Neutrophil (primary cell): ENCODE results near the gene TMCC2.

ENCODE experiments used
- H3K27ac ChIP-seq: fragments of 200-600 bp; sonication (generic); 2 replicates; pipeline ENCODE4 v1.5.1; 2016; ENCODE audit warnings: mild to moderate bottlenecking, moderate library complexity
- H3K27me3 ChIP-seq: fragments of 200-600 bp; sonication (generic); 2 replicates; pipeline ENCODE4 v1.6.0; 2016; ENCODE audit warnings: mild to moderate bottlenecking
- H3K36me3 ChIP-seq: fragments of 200-600 bp; sonication (generic); 2 replicates; pipeline ENCODE4 v1.5.1; 2017
- H3K4me1 ChIP-seq, 2 experiments: fragments of 200-600 bp in 1 of 2; sonication (generic) in 1 of 2; 1 replicate in 1 of 2; 2 replicates in 1 of 2; pipeline versions ENCODE4 v1.5.1 to v1.6.1; 2013 to 2016; ENCODE audit warnings: low read depth in 1 of 2, low read length in 1 of 2, mild to moderate bottlenecking in 1 of 2, moderate library complexity in 1 of 2; ENCODE audit not compliant: control insufficient read depth in 1 of 2, insufficient read depth in 1 of 2
- H3K4me3 ChIP-seq, 2 experiments: fragments of 200-600 bp in 1 of 2; sonication (generic) in 1 of 2; 1 replicate in 1 of 2; 2 replicates in 1 of 2; pipeline ENCODE4 v1.5.1; 2013 to 2016; ENCODE audit warnings: low read depth in 1 of 2, low read length in 1 of 2, mild to moderate bottlenecking in 1 of 2, moderate library complexity in 1 of 2
- H3K9me3 ChIP-seq: fragments of 200-600 bp; sonication (generic); 2 replicates; pipeline ENCODE4 v1.5.1; 2016
- TF ChIP-seq, protein P1 (sequence below): fragments of 200-600 bp; sonication (generic); IDR thresholded peaks from 2 replicates; pipeline ENCODE4 v1.5.1; 2016; ENCODE audit warnings: antibody characterized with exemption

Gene TMCC2

DNA sequence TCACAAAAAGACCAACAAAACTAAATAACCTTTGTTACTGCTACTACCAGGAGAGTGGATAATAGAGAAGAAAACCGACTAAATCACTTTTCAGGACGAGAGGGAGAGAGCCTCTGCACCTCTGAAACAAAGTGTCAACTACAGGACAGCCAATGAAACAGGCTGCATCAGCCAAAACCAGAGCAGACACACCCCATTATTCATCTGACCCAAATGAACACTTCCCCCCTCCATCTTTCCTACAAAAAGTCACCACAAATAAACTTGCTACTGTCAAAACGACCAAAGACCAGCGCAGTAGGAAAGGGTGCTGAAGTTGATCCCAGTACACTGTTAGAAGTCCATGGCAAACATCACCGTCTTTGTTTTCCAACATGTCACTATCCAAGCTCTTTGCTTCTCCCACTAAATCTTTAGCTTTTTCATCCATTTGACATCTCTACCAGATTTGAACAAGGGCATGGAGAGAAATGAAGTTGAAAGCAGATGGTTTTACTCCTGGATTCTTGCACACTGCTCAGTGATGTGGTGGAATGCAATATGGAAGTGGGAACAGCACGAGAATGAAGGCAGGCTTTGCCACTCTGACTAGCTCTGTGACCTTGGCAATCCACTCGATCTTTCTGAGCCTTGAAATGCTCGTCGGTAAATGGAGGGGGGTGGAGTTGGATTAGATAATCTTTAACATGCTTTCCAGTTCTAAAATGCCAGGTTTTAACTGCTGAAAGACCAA is 36.7 kb upstream of the TMCC2 start:
- no peaks in the 10 kb centered on the region for H3K9me3 ChIP-seq
- peaks cover 21 to 27% of the 10 kb centered on the region in 2 experiments for H3K4me1 ChIP-seq
- TF ChIP-seq, protein P1, sequence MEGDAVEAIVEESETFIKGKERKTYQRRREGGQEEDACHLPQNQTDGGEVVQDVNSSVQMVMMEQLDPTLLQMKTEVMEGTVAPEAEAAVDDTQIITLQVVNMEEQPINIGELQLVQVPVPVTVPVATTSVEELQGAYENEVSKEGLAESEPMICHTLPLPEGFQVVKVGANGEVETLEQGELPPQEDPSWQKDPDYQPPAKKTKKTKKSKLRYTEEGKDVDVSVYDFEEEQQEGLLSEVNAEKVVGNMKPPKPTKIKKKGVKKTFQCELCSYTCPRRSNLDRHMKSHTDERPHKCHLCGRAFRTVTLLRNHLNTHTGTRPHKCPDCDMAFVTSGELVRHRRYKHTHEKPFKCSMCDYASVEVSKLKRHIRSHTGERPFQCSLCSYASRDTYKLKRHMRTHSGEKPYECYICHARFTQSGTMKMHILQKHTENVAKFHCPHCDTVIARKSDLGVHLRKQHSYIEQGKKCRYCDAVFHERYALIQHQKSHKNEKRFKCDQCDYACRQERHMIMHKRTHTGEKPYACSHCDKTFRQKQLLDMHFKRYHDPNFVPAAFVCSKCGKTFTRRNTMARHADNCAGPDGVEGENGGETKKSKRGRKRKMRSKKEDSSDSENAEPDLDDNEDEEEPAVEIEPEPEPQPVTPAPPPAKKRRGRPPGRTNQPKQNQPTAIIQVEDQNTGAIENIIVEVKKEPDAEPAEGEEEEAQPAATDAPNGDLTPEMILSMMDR: no peak
- H3K36me3 ChIP-seq: peaks cover 10% of the 10 kb centered on the region
- no peak overlapping the region for H3K4me3 ChIP-seq
- H3K27ac ChIP-seq: no peak overlapping the region
- H3K27me3 ChIP-seq: no peaks in the 10 kb centered on the region

GRCh38 chr1:205191622-205192021 is 36.1 kb upstream of the TMCC2 start:
- Histone ChIP-seq H3K4me1 (peaks cover 21 to 27% of the 10 kb centered on the region in 2 experiments), H3K9me3 (no peaks in the 10 kb centered on the region), H3K36me3 (peaks cover 10% of the 10 kb centered on the region), H3K27ac (no peak overlapping the region), H3K4me3 (no peak overlapping the region), H3K27me3 (no peaks in the 10 kb centered on the region)
- TF ChIP-seq, protein P1: no peak

GRCh38 chr1:205192287-205192686 is 35.5 kb upstream of the TMCC2 start:
- Histone ChIP-seq H3K36me3 (peaks cover 3% of the 10 kb centered on the region), H3K27ac (no peak overlapping the region), H3K27me3 (no peaks in the 10 kb centered on the region), H3K9me3 (no peaks in the 10 kb centered on the region), H3K4me3 (no peak overlapping the region), H3K4me1 (peaks cover 16 to 21% of the 10 kb centered on the region in 2 experiments)
- TF ChIP-seq, protein P1: no peak

GRCh38 chr1:205199090-205199930 is 28.4 kb upstream of the TMCC2 start:
- Histone ChIP-seq H3K36me3 (no peaks in the 10 kb centered on the region), H3K4me3 (no peak overlapping the region), H3K4me1 (peaks cover 8 to 12% of the 10 kb centered on the region in 2 experiments), H3K27me3 (no peaks in the 10 kb centered on the region), H3K9me3 (no peaks in the 10 kb centered on the region), H3K27ac (no peak overlapping the region)
- TF ChIP-seq, protein P1: no peak

DNA sequence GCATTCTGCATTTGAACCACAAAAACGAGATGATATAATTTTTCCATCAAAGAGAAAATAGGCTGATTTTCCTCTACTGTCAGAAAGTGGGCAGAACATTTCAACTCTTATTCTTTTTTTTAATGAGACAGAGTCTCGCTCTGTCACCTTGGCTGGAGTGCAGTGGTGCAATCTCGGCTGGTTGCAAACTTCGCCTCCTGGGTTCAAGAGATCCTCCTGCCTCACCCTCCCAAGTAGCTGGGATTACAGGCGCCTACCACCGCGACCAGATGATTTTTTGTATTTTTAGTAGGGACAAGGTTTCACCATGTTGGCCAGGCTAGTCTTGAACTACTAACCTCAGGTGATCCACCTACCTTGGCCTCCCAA is 27.8 kb upstream of the TMCC2 start:
- no peak overlapping the region for H3K27ac ChIP-seq
- TF ChIP-seq, protein P1: no peak

More for the DNA sequence above, 27.8 kb upstream of the TMCC2 start:
- H3K4me3 ChIP-seq: no peak overlapping the region
- no peaks in the 10 kb centered on the region for H3K27me3 ChIP-seq
- H3K9me3 ChIP-seq: no peaks in the 10 kb centered on the region
- H3K4me1 ChIP-seq: peaks cover 8 to 12% of the 10 kb centered on the region in 2 experiments
- H3K36me3 ChIP-seq: no peaks in the 10 kb centered on the region
